Measurements from ENCODE around the gene CDX1.

DNA sequence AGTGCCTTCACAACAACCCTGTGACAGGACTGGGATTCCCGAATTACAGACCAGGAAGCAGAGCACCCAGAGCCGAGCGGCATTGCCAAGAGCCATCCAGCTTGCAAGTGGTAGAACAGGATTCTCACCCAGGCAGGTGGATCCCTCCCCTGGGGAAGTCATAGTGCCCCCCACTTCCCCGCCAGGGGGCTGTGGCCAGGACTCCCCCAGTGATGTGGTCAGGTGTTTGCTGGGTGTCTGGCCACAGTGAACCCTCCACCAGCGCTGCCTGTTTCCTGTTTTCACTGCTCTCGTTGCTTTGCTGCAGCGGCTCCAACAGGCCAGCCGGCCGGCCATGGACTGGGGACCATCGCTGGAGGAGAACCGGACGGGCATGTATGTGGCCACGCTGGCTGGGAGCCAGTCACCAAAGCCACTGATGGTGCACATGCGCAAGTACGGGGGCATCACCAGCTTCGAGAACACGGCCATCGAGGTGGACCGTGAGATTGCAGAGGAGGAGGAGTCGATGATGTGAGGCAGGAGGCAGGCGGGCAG is 42.6 kb downstream of the CDX1 start:
- no peak for TF ChIP-seq SP1 (IDR thresholded peaks at IDR 0.05; ENCODE audit: low read depth, low read length)
- no peak for TF ChIP-seq JUND (IDR thresholded peaks at IDR 0.05; ENCODE audit: low read length)
- no peak for TF ChIP-seq CREB1 (IDR thresholded peaks at IDR 0.05)
- TF ChIP-seq, protein P1, sequence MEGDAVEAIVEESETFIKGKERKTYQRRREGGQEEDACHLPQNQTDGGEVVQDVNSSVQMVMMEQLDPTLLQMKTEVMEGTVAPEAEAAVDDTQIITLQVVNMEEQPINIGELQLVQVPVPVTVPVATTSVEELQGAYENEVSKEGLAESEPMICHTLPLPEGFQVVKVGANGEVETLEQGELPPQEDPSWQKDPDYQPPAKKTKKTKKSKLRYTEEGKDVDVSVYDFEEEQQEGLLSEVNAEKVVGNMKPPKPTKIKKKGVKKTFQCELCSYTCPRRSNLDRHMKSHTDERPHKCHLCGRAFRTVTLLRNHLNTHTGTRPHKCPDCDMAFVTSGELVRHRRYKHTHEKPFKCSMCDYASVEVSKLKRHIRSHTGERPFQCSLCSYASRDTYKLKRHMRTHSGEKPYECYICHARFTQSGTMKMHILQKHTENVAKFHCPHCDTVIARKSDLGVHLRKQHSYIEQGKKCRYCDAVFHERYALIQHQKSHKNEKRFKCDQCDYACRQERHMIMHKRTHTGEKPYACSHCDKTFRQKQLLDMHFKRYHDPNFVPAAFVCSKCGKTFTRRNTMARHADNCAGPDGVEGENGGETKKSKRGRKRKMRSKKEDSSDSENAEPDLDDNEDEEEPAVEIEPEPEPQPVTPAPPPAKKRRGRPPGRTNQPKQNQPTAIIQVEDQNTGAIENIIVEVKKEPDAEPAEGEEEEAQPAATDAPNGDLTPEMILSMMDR (IDR thresholded peaks at IDR 0.05; ENCODE audit: control extremely low read depth in 1 of 3, insufficient read depth in 1 of 3, low read depth in 1 of 3, low read length in 3 of 3): no peak
- TF ChIP-seq, protein P2, sequence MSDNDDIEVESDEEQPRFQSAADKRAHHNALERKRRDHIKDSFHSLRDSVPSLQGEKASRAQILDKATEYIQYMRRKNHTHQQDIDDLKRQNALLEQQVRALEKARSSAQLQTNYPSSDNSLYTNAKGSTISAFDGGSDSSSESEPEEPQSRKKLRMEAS (IDR thresholded peaks at IDR 0.05): no peak
- TF ChIP-seq CEBPB (IDR thresholded peaks at IDR 0.05; ENCODE audit: low read depth, low read length): no peak
- no peak for TF ChIP-seq MAFK (IDR thresholded peaks at IDR 0.05; ENCODE audit: low read depth, low read length)
- TF ChIP-seq POLR2A (IDR thresholded peaks at IDR 0.05; ENCODE audit: control extremely low read depth in 1 of 2, low read depth in 2 of 2, low read length in 2 of 2): no peak
- no peak for TF ChIP-seq EZH2 (IDR thresholded peaks at IDR 0.05; ENCODE audit: low read depth, low read length, severe bottlenecking)
- no peak for TF ChIP-seq TCF12 (IDR thresholded peaks at IDR 0.05; ENCODE audit: low read depth, low read length)
- no peak for TF ChIP-seq RAD21 (IDR thresholded peaks at IDR 0.05 in 1 of 2, conservative IDR thresholded peaks at IDR 0.05 in 1 of 2; ENCODE audit: low read depth in 2 of 2, low read length in 2 of 2)
- TF ChIP-seq, protein P3, sequence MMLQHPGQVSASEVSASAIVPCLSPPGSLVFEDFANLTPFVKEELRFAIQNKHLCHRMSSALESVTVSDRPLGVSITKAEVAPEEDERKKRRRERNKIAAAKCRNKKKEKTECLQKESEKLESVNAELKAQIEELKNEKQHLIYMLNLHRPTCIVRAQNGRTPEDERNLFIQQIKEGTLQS (IDR thresholded peaks at IDR 0.05; ENCODE audit: insufficient read depth, low read depth, low read length): no peak
- TF ChIP-seq SIN3A (conservative IDR thresholded peaks at IDR 0.05 in 1 of 2, IDR thresholded peaks at IDR 0.05 in 1 of 2; ENCODE audit: low read depth in 1 of 2, low read length in 2 of 2): no peak

All from H1 (cell line).